AG08395 (cell line): ENCODE measurements around the gene LAMA2.

Experiments
- DNase-seq: peaks from one replicate; pipeline ENCODE4 v3.0.0; 2012; ENCODE audit warnings: mixed read lengths, low spot score

The LAMA2 gene

GRCh38 chr6:129455126-129455769, 572.3 kb downstream of the LAMA2 start:
- DNase-seq = no peak

GRCh38 chr6:129460221-129460620, 577.3 kb downstream of the LAMA2 start:
- no peak for DNase-seq

- DNase-seq = no peak
These were observed 586.2 kb downstream of the LAMA2 start for GRCh38 chr6:129469070-129469662.

- no peak for DNase-seq
These were observed 589.3 kb downstream of the LAMA2 start for GRCh38 chr6:129472239-129472638.

GRCh38 chr6:129473546-129473945, 590.6 kb downstream of the LAMA2 start:
- no peak for DNase-seq

GRCh38 chr6:129475477-129476247, 592.7 kb downstream of the LAMA2 start:
- DNase-seq = no peak

GRCh38 chr6:129476248-129476564, 593.3 kb downstream of the LAMA2 start:
- no peak for DNase-seq

GRCh38 chr6:129476810-129477209, 593.9 kb downstream of the LAMA2 start:
- DNase-seq = no peak

- DNase-seq = no peak
These were observed 595.4 kb downstream of the LAMA2 start for GRCh38 chr6:129478379-129478778.

- no peak for DNase-seq
These were observed 598.8 kb downstream of the LAMA2 start for GRCh38 chr6:129481706-129482105.

- no peak for DNase-seq
These were observed 602.8 kb downstream of the LAMA2 start for GRCh38 chr6:129485746-129486145.

GRCh38 chr6:129486327-129486726, 603.4 kb downstream of the LAMA2 start:
- DNase-seq = no peak

- DNase-seq = no peak
These were observed 605.4 kb downstream of the LAMA2 start for GRCh38 chr6:129488313-129488712.

GRCh38 chr6:129489215-129489765, 606.4 kb downstream of the LAMA2 start:
- no peak for DNase-seq

GRCh38 chr6:129490521-129491255, 607.8 kb downstream of the LAMA2 start:
- peak; percentile 90 for DNase-seq

GRCh38 chr6:129491436-129491835, 608.5 kb downstream of the LAMA2 start:
- DNase-seq = no peak

- no peak for DNase-seq
These were observed 609.3 kb downstream of the LAMA2 start for GRCh38 chr6:129492260-129492659.

- peak; percentile 40 for DNase-seq
These were observed 610.5 kb downstream of the LAMA2 start for GRCh38 chr6:129493354-129493902.

- no peak for DNase-seq
These were observed 611.2 kb downstream of the LAMA2 start for GRCh38 chr6:129494099-129494498.

- no peak for DNase-seq
These were observed 611.6 kb downstream of the LAMA2 start for GRCh38 chr6:129494586-129494985.

- DNase-seq = no peak
These were observed 612.7 kb downstream of the LAMA2 start for GRCh38 chr6:129495652-129496051.
